Activated naive CD8-positive, alpha-beta T cell treated with anti-CD3 and anti-CD28 coated beads for 36 hours (primary cell): ENCODE data around the gene MCC. TPM values are rescaled to one million over a fixed set of nuclear protein-coding genes. Genes with fewer than 3 reads are reported as not detected.
"Not testable (repeated sequence)": the region's sequence is repeated elsewhere in the genome, so short reads cannot be mapped to it uniquely, and the experiment has no call there.

Source experiments
- DNase-seq: peaks from one replicate; pipeline ENCODE4 v3.0.0; 2021
- H3K27ac Mint-ChIP-seq: one replicate; pipeline ENCODE4 v1.8.0; 2022; ENCODE audit warnings: mild to moderate bottlenecking, moderate library complexity, mixed read lengths
- H3K27me3 Mint-ChIP-seq: one replicate; pipeline ENCODE4 v1.8.0; 2022; ENCODE audit warnings: mild to moderate bottlenecking, mixed read lengths
- H3K36me3 Mint-ChIP-seq: one replicate; pipeline ENCODE4 v1.8.0; 2021; ENCODE audit warnings: mild to moderate bottlenecking, mixed read lengths
- H3K4me1 Mint-ChIP-seq: one replicate; pipeline ENCODE4 v1.8.0; 2021; ENCODE audit warnings: mixed read lengths
- H3K4me3 Mint-ChIP-seq: one replicate; pipeline ENCODE4 v1.8.0; 2022; ENCODE audit warnings: mild to moderate bottlenecking, moderate library complexity, mixed read lengths
- H3K9me3 Mint-ChIP-seq: one replicate; pipeline ENCODE4 v1.8.0; 2022; ENCODE audit warnings: mixed read lengths
- total RNA-seq, 2 experiments: library from RNA; stranded (reverse); gene quantifications; one replicate each; pipeline ENCODE4 v1.2.3, GENCODE V29; 2021

The MCC gene
- total RNA-seq, 2 experiments from 2014 or later: 2.4 to 2.9 TPM

GRCh38 chr5:113085880-113086409 is 402.3 kb downstream of the MCC start:
- peaks cover 7% of the 10 kb centered on the region for H3K4me1 Mint-ChIP-seq
- H3K4me3 Mint-ChIP-seq: no peak overlapping the region
- no peak overlapping the region for H3K27ac Mint-ChIP-seq
- no peak for DNase-seq
- no peaks in the 10 kb centered on the region for H3K9me3 Mint-ChIP-seq
- no peaks in the 10 kb centered on the region for H3K27me3 Mint-ChIP-seq
- H3K36me3 Mint-ChIP-seq: no peaks in the 10 kb centered on the region

DNA sequence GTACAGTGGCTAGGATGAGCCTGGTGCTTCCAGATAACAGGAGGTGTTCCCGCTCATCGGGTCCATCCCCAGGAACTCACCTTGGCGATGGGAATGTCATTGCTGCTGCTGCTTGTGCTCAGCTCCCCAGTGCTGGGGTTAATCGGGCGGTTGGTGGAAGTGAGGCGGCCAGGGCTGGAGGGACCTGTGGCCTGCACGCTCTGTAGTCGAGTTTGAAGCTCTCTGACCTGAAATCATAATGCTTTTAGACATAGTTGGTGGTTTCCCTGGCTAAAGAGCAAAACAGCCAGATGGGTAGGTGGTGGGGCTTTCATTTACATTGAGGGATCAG is 403.2 kb downstream of the MCC start:
- Mint-ChIP-seq H3K9me3 (no peaks in the 10 kb centered on the region), H3K4me1 (peaks cover 1% of the 10 kb centered on the region), H3K36me3 (no peaks in the 10 kb centered on the region), H3K27me3 (no peaks in the 10 kb centered on the region), H3K27ac (no peak overlapping the region), H3K4me3 (no peak overlapping the region)
- DNase-seq: no peak

GRCh38 chr5:113084402-113085083 is 403.7 kb downstream of the MCC start:
- Mint-ChIP-seq H3K9me3 (no peaks in the 10 kb centered on the region), H3K27me3 (no peaks in the 10 kb centered on the region), H3K4me1 (no peaks in the 10 kb centered on the region), H3K4me3 (no peak overlapping the region), H3K27ac (no peak overlapping the region), H3K36me3 (no peaks in the 10 kb centered on the region)
- DNase-seq: no peak

GRCh38 chr5:113083481-113083880 is 404.8 kb downstream of the MCC start:
- Mint-ChIP-seq H3K4me3 (no peak overlapping the region), H3K4me1 (no peaks in the 10 kb centered on the region), H3K27me3 (no peaks in the 10 kb centered on the region), H3K27ac (no peak overlapping the region), H3K9me3 (no peaks in the 10 kb centered on the region), H3K36me3 (no peaks in the 10 kb centered on the region)
- DNase-seq: no peak

DNA sequence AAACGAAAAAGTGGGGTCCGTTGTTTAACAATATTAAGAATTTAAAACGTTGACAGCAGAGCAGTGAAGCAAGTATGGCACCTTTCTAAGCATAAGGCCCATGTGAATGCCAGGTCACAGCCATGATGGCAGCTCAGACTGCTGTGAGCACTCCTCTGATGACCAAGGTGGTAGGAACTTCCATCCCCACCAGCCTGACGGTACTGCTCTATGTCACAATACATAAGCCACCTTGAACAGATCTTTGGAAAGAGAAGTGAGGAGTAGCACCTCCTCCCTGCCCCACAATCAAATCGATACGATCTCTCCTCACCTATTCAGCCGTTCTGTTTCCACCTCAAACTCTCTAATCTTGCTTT is 405.7 kb downstream of the MCC start:
- H3K36me3 Mint-ChIP-seq: no peaks in the 10 kb centered on the region
- DNase-seq: no peak
- H3K27ac Mint-ChIP-seq: no peak overlapping the region
- H3K4me1 Mint-ChIP-seq: no peaks in the 10 kb centered on the region
- H3K27me3 Mint-ChIP-seq: no peaks in the 10 kb centered on the region
- peaks cover under 1% of the 10 kb centered on the region for H3K9me3 Mint-ChIP-seq
- H3K4me3 Mint-ChIP-seq: no peak overlapping the region

GRCh38 chr5:113081881-113082546 is 406.2 kb downstream of the MCC start:
- no peak for DNase-seq
- no peaks in the 10 kb centered on the region for H3K4me1 Mint-ChIP-seq
- H3K27me3 Mint-ChIP-seq: no peaks in the 10 kb centered on the region
- peaks cover 5% of the 10 kb centered on the region for H3K9me3 Mint-ChIP-seq
- H3K27ac Mint-ChIP-seq: no peak overlapping the region
- H3K4me3 Mint-ChIP-seq: no peak overlapping the region
- H3K36me3 Mint-ChIP-seq: no peaks in the 10 kb centered on the region

DNA sequence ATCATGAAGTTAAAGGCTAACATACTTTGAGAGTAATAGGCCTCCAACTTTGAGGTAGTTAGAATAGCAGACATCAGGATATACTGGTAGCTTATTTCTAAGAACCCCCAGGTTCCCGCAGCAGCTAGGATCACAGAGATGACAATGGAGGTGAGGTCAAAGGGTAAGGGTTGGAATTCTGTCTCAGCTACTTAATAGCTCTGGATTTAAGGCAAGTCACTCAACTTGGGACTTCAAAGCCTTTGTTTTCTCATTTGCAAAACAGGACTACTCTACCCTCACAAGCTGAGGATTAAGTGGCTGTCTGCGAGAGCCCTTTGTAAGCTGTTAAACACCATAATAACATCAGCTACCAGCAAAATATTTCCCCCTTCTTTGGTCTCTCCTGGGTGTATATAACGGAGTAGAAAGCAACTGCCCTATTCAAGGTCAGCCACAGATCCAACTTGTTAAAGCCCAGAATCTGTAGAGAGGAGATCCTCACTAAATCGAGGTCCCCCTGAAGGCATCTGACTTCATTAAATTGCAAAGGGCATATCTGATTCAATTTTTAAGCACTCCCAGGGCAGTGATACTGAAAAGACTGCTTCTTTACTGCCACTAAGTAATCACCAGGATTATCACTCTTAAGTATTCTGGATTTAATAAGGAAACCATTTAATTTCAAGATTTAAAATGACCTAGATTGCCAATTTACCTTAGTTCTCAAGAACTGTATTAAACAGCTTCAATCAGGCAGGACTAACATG is 407.0 kb downstream of the MCC start:
- no peaks in the 10 kb centered on the region for H3K4me1 Mint-ChIP-seq
- H3K27me3 Mint-ChIP-seq: no peaks in the 10 kb centered on the region
- no peaks in the 10 kb centered on the region for H3K36me3 Mint-ChIP-seq
- H3K9me3 Mint-ChIP-seq: peaks cover 9% of the 10 kb centered on the region
- DNase-seq: no peak
- no peak overlapping the region for H3K27ac Mint-ChIP-seq
- no peak overlapping the region for H3K4me3 Mint-ChIP-seq

GRCh38 chr5:113076649-113077048 is 411.6 kb downstream of the MCC start:
- H3K36me3 Mint-ChIP-seq, H3K27me3 Mint-ChIP-seq, DNase-seq, H3K27ac Mint-ChIP-seq, H3K9me3 Mint-ChIP-seq, H3K4me3 Mint-ChIP-seq: not testable (repeated sequence)
- peaks cover 12% of the 10 kb centered on the region for H3K4me1 Mint-ChIP-seq

DNA sequence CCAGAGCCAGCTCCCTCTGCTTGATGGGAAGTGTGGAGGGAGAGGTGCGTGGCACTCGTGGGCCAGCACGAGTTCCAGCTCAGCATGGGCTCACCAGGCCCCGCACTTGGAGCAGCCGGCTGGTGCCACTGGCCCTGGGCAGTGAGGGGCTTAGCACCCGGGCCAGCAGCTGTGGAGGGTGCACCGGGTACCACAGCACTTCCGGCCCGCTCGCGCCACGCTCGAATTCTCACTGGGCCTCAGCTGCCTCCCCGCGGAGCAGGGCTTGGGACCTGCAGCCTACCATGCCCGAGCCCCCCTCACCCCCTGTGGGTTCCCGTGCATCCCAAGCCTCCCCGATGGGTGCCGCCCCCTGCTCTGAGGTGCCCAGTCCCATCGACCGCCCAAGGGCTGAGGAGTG is 413.2 kb downstream of the MCC start:
- H3K27ac Mint-ChIP-seq: no peak overlapping the region
- H3K4me3 Mint-ChIP-seq: no peak overlapping the region
- H3K4me1 Mint-ChIP-seq: peaks cover 12% of the 10 kb centered on the region
- DNase-seq: no peak
- peaks cover 9% of the 10 kb centered on the region for H3K9me3 Mint-ChIP-seq
- H3K27me3 Mint-ChIP-seq: no peaks in the 10 kb centered on the region
- peaks cover 1% of the 10 kb centered on the region for H3K36me3 Mint-ChIP-seq

- H3K27ac Mint-ChIP-seq, DNase-seq, H3K36me3 Mint-ChIP-seq, H3K9me3 Mint-ChIP-seq, H3K4me3 Mint-ChIP-seq, H3K27me3 Mint-ChIP-seq: not testable (repeated sequence)
- H3K4me1 Mint-ChIP-seq: peaks cover 12% of the 10 kb centered on the region
These were observed 414.6 kb downstream of the MCC start for GRCh38 chr5:113073629-113074034.

- Mint-ChIP-seq H3K27me3 (no peaks in the 10 kb centered on the region), H3K4me1 (peaks cover 15% of the 10 kb centered on the region), H3K9me3 (no peaks in the 10 kb centered on the region), H3K27ac (no peak overlapping the region), H3K4me3 (no peak overlapping the region), H3K36me3 (peaks cover 1% of the 10 kb centered on the region)
- DNase-seq: no peak
These were observed 416.9 kb downstream of the MCC start for GRCh38 chr5:113071401-113071800.

DNA sequence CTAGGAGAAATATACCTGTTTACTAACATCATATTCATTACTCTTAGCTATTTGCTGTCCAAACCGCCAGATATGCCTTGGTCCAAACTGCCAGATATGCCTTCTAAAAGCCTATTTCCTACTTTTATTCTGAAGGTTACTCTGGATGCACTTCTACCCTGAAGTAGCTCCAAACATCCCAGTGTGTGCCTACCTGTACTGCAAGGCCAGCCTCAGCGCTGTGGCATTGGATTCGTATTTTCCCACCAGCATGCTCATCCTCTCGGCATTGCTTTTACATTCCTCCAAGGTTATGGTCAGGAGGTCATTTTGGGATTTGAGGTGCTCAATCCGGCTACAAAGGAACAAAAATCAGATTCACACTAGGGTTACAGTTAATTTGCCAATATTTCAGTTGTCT is 417.4 kb downstream of the MCC start:
- no peak for DNase-seq
- peaks cover 1% of the 10 kb centered on the region for H3K36me3 Mint-ChIP-seq
- H3K27ac Mint-ChIP-seq: no peak overlapping the region
- no peaks in the 10 kb centered on the region for H3K9me3 Mint-ChIP-seq
- peaks cover 16% of the 10 kb centered on the region for H3K4me1 Mint-ChIP-seq
- H3K4me3 Mint-ChIP-seq: no peak overlapping the region
- H3K27me3 Mint-ChIP-seq: no peaks in the 10 kb centered on the region

DNA sequence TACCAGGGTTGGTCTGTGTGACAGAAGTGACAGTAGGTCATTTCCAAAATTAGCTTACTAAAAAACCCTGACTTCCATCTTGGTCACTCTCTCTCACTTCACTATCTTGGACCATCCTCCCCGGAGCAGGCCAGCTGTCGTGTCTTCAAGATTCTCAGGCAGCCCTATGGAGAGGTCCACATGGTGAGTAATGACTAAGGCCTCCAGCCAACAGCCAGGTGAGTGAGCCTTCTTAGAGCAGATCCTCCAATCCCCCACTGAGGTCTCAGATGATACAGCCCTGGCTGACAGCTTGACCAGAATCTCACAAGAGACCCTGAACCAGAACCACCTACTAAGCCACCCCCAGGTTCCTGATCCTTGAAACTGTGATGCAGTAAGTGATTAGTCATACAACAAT is 419.7 kb downstream of the MCC start:
- Mint-ChIP-seq H3K36me3 (no peaks in the 10 kb centered on the region), H3K27ac (no peak overlapping the region), H3K4me1 (peaks cover 12% of the 10 kb centered on the region), H3K9me3 (no peaks in the 10 kb centered on the region), H3K27me3 (no peaks in the 10 kb centered on the region), H3K4me3 (no peak overlapping the region)
- DNase-seq: no peak

- Mint-ChIP-seq H3K9me3 (no peaks in the 10 kb centered on the region), H3K27me3 (no peaks in the 10 kb centered on the region), H3K4me3 (no peak overlapping the region), H3K27ac (no peak overlapping the region), H3K36me3 (no peaks in the 10 kb centered on the region), H3K4me1 (peaks cover 8% of the 10 kb centered on the region)
- no peak for DNase-seq
These were observed 420.5 kb downstream of the MCC start for GRCh38 chr5:113067635-113068344.

- DNase-seq: no peak
- Mint-ChIP-seq H3K9me3 (no peaks in the 10 kb centered on the region), H3K27me3 (no peaks in the 10 kb centered on the region), H3K27ac (no peak overlapping the region), H3K4me3 (no peak overlapping the region), H3K36me3 (no peaks in the 10 kb centered on the region), H3K4me1 (peaks cover 21% of the 10 kb centered on the region)
These were observed 422.6 kb downstream of the MCC start for GRCh38 chr5:113065626-113066025.
